CD14-positive monocyte (primary cell): Measurements from ENCODE around the gene NLRX1. TPM values are rescaled to one million over a fixed set of nuclear protein-coding genes. Genes with fewer than 3 reads are reported as not detected.
A peak's percentile ranks its signal among the peaks of the same experiment; 100 is the strongest.

Experiments
- DNase-seq, 3 donors: peaks; one replicate each; pipeline ENCODE4 v3.0.0-alpha.2; 2011 to 2022
- H2AFZ ChIP-seq: 2 replicates; pipeline ENCODE4 v1.6.0; 2012; ENCODE audit warnings: mild to moderate bottlenecking, low read depth, low read length, inconsistent platforms; ENCODE audit not compliant: insufficient read depth, poor library complexity, severe bottlenecking
- H3K27ac ChIP-seq, 2 donors: 1 replicate in 1 of 2; 2 replicates in 1 of 2; pipeline ENCODE4 v1.5.1; 2012 to 2013; ENCODE audit warnings: low read length in 2 of 2, control low read depth in 1 of 2, inconsistent platforms in 1 of 2, low read depth in 1 of 2, mild to moderate bottlenecking in 1 of 2
- H3K27me3 ChIP-seq, 2 donors: one replicate each; pipeline versions ENCODE4 v1.6.0 to v1.6.1; 2011 to 2013; ENCODE audit warnings: low read length in 2 of 2; ENCODE audit not compliant: control insufficient read depth in 2 of 2, insufficient read depth in 2 of 2
- H3K36me3 ChIP-seq, 2 donors: replicated peaks in 1 of 2; 1 replicate in 1 of 2; 2 replicates in 1 of 2; pipeline versions ENCODE4 v1.5.1 to v1.6.1; 2012 to 2013; ENCODE audit warnings: low read length in 2 of 2, control low read depth in 1 of 2, inconsistent platforms in 1 of 2, mild to moderate bottlenecking in 1 of 2; ENCODE audit not compliant: insufficient read depth in 2 of 2, control insufficient read depth in 1 of 2
- H3K4me1 ChIP-seq, 2 donors: 1 replicate in 1 of 2; 2 replicates in 1 of 2; pipeline versions ENCODE4 v1.5.1 to v1.6.1; 2012 to 2013; ENCODE audit warnings: low read length in 2 of 2, control low read depth in 1 of 2, inconsistent platforms in 1 of 2, mild to moderate bottlenecking in 1 of 2, moderate library complexity in 1 of 2; ENCODE audit not compliant: insufficient read depth in 2 of 2, control insufficient read depth in 1 of 2
- H3K4me2 ChIP-seq: replicated peaks from 2 replicates; pipeline ENCODE3; 2012; ENCODE audit warnings: low read length, moderate library complexity, mild to moderate bottlenecking; ENCODE audit not compliant: poor library complexity, severe bottlenecking; ENCODE audit errors: extremely low read depth
- H3K4me3 ChIP-seq, 3 experiments: fragments of 200-600 bp in 1 of 3; sonication (generic) in 1 of 3; replicated peaks in 1 of 3; 1 replicate in 2 of 3; 2 replicates in 1 of 3; pipeline ENCODE4 v1.5.1; 2011 to 2013; ENCODE audit warnings: low read length in 3 of 3, mild to moderate bottlenecking in 3 of 3, control low read depth in 2 of 3, low read depth in 2 of 3, inconsistent platforms in 1 of 3, moderate library complexity in 1 of 3
- H3K79me2 ChIP-seq: 2 replicates; pipeline ENCODE4 v1.6.0; 2012; ENCODE audit warnings: mild to moderate bottlenecking, control low read depth, inconsistent platforms, low read length, moderate library complexity; ENCODE audit not compliant: insufficient read depth
- H3K9ac ChIP-seq: 2 replicates; pipeline ENCODE4 v1.6.0; 2017; ENCODE audit warnings: low read length, mild to moderate bottlenecking; ENCODE audit not compliant: insufficient read depth, poor library complexity, severe bottlenecking
- H3K9me3 ChIP-seq, 2 donors: replicated peaks in 1 of 2; 1 replicate in 1 of 2; 2 replicates in 1 of 2; pipeline versions ENCODE4 v1.5.1 to v1.6.1; 2012 to 2013; ENCODE audit warnings: low read length in 2 of 2, control low read depth in 1 of 2; ENCODE audit not compliant: control insufficient read depth in 1 of 2, insufficient read depth in 1 of 2
- H4K20me1 ChIP-seq: 2 replicates; pipeline ENCODE4 v1.6.0; 2012; ENCODE audit warnings: mild to moderate bottlenecking, low read length, control low read depth, moderate library complexity; ENCODE audit not compliant: insufficient read depth
- H3K27ac Mint-ChIP-seq, 7 donors: one replicate each; pipeline ENCODE4 v1.8.0; 2020; ENCODE audit warnings: mild to moderate bottlenecking in 7 of 7, mixed read lengths in 7 of 7, moderate library complexity in 6 of 7, inconsistent platforms in 2 of 7
- H3K27me3 Mint-ChIP-seq, 3 donors: one replicate each; pipeline ENCODE4 v1.8.0; 2021 to 2022; ENCODE audit warnings: low read depth in 3 of 3, mild to moderate bottlenecking in 3 of 3, mixed read lengths in 3 of 3, moderate library complexity in 3 of 3, inconsistent platforms in 1 of 3
- H3K36me3 Mint-ChIP-seq, 2 donors: one replicate each; pipeline ENCODE4 v1.8.0; 2020; ENCODE audit warnings: mixed read lengths in 2 of 2, inconsistent platforms in 1 of 2, mild to moderate bottlenecking in 1 of 2
- H3K4me1 Mint-ChIP-seq: one replicate; pipeline ENCODE4 v1.8.0; 2020; ENCODE audit warnings: mild to moderate bottlenecking, mixed read lengths
- H3K4me3 Mint-ChIP-seq, 2 donors: one replicate each; pipeline ENCODE4 v1.8.0; 2020; ENCODE audit warnings: mild to moderate bottlenecking in 2 of 2, mixed read lengths in 2 of 2, moderate library complexity in 1 of 2
- H3K9me3 Mint-ChIP-seq, 7 donors: one replicate each; pipeline ENCODE4 v1.8.0; 2020 to 2022; ENCODE audit warnings: mixed read lengths in 7 of 7, mild to moderate bottlenecking in 6 of 7, moderate library complexity in 6 of 7, inconsistent platforms in 2 of 7
- WGBS: methylation state at CpG from one replicate; pipeline ENCODE4 v1.1.5; 2013; ENCODE audit warnings: missing lambda C conversion rate; ENCODE audit not compliant: insufficient coverage; 5-methylcytosine and 5-hydroxymethylcytosine counted together
- intact Hi-C, 2 donors: fragments of 100-400 bp; cut with micrococcal nuclease; formaldehyde crosslinking; loops; one replicate each; pipeline versions ENCODE4 v1.15.0 to v1.15.1; 2023
- polyA plus RNA-seq, 3 donors: library from polyadenylated mRNA; depleted of rRNA in 1 of 3; unstranded in 2 of 3; stranded (reverse) in 1 of 3; fragments of 300-500 nt in 2 of 3; fragments of >200 nt in 1 of 3; fragmentation: Illumina TruSeq in 2 of 3; gene quantifications; 1 replicate in 2 of 3; 2 replicates in 1 of 3; pipeline ENCODE4 v1.2.3, GENCODE V29; 2012 to 2021
- TF ChIP-seq, protein P1 (sequence below): fragments of 200-600 bp; IDR thresholded peaks from one replicate; pipeline ENCODE4 v1.8.0; 2022; ENCODE audit warnings: antibody characterized with exemption, mild to moderate bottlenecking

Gene NLRX1
- polyA plus RNA-seq, 3 donors = 13.7 to 15.5 (median 14.2) TPM

DNA sequence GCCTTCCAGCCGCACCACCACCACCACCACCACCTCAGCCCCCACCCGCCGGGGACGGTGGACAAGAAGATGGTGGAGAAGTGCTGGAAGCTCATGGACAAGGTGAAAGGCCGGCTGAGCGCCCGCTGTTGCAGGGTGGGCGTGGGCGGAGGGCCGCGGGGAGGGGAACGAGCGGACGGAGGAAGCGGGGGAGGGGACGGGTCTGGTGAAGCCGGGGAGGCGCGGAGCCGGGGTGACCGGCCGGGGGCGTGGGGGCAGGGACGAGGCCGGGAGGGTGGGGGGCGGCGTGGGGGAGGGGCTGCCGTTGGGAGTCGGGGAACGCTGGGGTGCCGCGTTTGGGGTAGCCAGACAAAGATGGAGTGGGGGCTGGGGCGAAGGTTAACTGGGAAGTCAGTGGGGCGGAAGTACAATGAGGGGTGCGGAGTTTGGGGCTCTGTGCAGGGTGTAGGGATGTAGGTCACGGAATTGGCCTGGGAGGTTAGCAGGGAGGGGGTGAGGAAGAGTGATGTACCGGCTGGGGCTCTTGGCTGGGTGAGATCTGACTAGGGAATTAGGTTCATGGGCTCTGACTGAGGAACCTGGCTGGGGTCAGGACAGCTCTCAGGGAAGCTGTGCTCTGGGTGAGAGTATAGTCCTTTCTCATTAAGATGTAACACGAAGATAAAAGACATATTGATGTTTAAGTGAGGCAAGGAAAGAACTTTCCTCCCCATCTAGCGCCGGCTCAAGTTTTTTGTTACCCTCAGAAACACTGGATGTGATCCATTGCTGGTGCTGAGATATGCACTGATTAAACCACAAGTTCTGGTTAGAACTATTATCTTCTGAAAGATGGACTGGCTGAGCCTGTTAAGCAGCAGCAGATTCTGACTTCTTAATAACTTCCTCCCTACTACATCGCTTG is 38.2 kb downstream of the NLRX1 start:
- 1% methylated on average over 14 of the region's 41 CpGs for WGBS
- H2AFZ ChIP-seq = peak overlapping the region; percentile 76
- peak overlapping the region; percentile 97 to 99 for H3K4me3 Mint-ChIP-seq
- TF ChIP-seq, protein P1, sequence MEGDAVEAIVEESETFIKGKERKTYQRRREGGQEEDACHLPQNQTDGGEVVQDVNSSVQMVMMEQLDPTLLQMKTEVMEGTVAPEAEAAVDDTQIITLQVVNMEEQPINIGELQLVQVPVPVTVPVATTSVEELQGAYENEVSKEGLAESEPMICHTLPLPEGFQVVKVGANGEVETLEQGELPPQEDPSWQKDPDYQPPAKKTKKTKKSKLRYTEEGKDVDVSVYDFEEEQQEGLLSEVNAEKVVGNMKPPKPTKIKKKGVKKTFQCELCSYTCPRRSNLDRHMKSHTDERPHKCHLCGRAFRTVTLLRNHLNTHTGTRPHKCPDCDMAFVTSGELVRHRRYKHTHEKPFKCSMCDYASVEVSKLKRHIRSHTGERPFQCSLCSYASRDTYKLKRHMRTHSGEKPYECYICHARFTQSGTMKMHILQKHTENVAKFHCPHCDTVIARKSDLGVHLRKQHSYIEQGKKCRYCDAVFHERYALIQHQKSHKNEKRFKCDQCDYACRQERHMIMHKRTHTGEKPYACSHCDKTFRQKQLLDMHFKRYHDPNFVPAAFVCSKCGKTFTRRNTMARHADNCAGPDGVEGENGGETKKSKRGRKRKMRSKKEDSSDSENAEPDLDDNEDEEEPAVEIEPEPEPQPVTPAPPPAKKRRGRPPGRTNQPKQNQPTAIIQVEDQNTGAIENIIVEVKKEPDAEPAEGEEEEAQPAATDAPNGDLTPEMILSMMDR = no peak
- H3K4me2 ChIP-seq = peak overlapping the region; percentile 96
- no peaks in the 10 kb centered on the region for H3K36me3 ChIP-seq
- peaks cover 43 to 53% of the 10 kb centered on the region in 2 donors for H3K4me1 ChIP-seq
- peak overlapping the region; percentile 73 to 81 for H3K27ac ChIP-seq
- no peaks in the 10 kb centered on the region for H3K9me3 Mint-ChIP-seq
- H3K4me1 Mint-ChIP-seq = peaks cover 45% of the 10 kb centered on the region
- H3K9ac ChIP-seq = peak overlapping the region; percentile 78
- no peaks in the 10 kb centered on the region for H3K27me3 ChIP-seq
- H3K79me2 ChIP-seq = peaks cover 56% of the 10 kb centered on the region
- peak overlapping the region; percentile 92 to 97 (median 95) for H3K27ac Mint-ChIP-seq
- intact Hi-C loops = no loop called here
- no peaks in the 10 kb centered on the region for H3K27me3 Mint-ChIP-seq
- H3K36me3 Mint-ChIP-seq = peaks cover 0 to 3% of the 10 kb centered on the region in 2 donors
- peaks cover 51% of the 10 kb centered on the region for H4K20me1 ChIP-seq
- H3K4me3 ChIP-seq = peak overlapping the region; percentile 85 to 99 (median 96)
- DNase-seq = peak; percentile 12 to 50 (median 34)
- no peaks in the 10 kb centered on the region for H3K9me3 ChIP-seq

DNA sequence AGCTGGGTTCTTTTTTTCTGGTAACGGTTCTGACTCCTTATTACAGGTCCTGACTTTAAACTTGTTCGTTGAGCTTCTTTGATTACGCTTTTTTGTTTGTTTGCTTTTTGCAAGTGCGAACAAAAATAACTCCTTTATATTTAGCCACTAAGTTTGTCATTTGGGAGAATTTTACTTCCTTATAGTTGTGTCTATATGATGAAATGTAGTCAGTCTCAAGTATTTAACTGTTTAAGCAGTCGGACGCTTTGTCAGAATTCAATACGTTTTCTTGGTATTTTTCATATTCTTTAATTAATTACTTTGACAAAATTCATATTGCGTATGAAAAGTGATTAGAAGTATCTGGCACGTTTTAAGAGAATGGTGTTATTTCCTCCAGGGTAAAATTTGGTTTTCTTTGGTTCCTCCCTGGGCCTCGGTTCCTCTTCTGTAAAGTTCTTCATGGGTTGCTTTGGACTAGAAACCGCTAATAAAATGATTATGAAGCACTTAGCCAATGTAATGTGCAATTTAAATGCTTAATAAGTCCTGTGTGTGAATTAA is 39.0 kb downstream of the NLRX1 start:
- Histone ChIP-seq H3K79me2 (peaks cover 63% of the 10 kb centered on the region), H3K9ac (peak overlapping the region; percentile 78), H3K4me2 (peak overlapping the region; percentile 96), H3K4me3 (peak overlapping the region; percentile 85 to 99 (median 96)), H2AFZ (peak overlapping the region; percentile 27), H3K27ac (peak overlapping the region; percentile 49 to 81), H3K4me1 (peaks cover 43 to 53% of the 10 kb centered on the region in 2 donors), H3K9me3 (no peaks in the 10 kb centered on the region), H4K20me1 (peaks cover 58% of the 10 kb centered on the region), H3K36me3 (no peaks in the 10 kb centered on the region), H3K27me3 (no peaks in the 10 kb centered on the region)
- peak in 2 of 3 donors; percentile 24 to 50 for DNase-seq
- intact Hi-C loops = no loop called here
- Mint-ChIP-seq H3K27me3 (no peaks in the 10 kb centered on the region), H3K4me1 (peaks cover 45% of the 10 kb centered on the region), H3K4me3 (peak overlapping the region; percentile 97 to 99), H3K36me3 (peaks cover 0 to 3% of the 10 kb centered on the region in 2 donors), H3K27ac (peak overlapping the region; percentile 87 to 97 (median 95)), H3K9me3 (no peaks in the 10 kb centered on the region)
- TF ChIP-seq, protein P1 = no peak
- WGBS = 0% methylated on average over 1 of the region's 11 CpGs
